Activated CD4-positive, alpha-beta T cell treated with anti-CD3 and anti-CD28 coated beads, Interleukin-10, Interleukin-2, amounts not matched to agents 100 ng/mL and 50 ng/mL, durations not matched to agents 16 hours and 8 hours (primary cell): Measurements from ENCODE around the gene RDM1.

Experiments
- DNase-seq: peaks from one replicate; pipeline ENCODE4 v3.0.0-alpha.2; 2020

The RDM1 gene

DNA sequence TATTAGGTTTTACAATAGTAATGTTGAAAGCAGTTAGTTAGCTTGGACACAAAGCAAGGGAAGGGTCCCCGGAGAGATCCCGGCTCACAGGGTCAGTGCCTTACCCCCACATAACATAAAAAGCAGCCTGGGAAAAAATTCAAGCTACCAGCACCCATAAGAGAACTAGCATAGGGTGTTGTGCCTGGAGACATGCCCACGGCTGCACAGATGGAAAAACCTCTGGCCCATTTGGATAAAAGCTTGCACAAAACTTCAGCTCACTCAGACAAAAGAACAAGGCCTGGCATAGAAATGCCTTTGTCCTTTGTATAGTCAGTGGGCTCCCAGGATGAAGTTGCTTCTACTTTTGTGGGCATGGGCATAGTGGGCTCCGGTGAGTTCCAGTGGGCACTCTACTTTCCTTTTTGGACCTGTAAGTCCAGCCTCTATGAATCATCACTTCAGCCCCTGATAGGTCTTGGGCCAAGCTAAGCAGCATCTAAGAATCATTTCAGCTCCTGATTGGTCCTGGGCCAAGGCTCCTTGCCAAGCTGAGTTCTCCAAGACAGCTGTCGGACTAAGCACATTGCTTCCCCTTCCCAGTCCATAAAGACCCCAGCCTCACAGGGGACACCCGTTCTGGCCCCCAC, 1.3 kb upstream of the RDM1 start:
- DNase-seq: no peak

DNA sequence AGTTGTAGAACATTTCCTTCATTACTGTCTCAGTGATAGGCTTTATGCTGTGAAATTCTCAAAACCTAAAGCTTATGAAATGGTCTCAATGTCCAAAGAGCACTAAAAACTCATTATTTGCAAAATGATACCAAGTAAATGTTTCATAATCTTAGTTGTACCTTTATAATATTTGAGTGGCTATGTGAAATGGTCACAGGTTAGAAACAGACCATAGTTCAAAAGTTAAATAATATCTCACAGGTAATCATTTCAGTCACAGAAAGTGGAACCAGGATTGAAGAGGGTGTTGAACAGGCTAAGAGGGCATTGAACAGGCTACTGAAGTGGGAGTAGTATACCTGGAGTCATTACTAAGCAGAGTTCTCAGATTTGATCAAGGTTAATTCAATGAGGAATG, 2.9 kb downstream of the RDM1 start:
- no peak for DNase-seq

DNA sequence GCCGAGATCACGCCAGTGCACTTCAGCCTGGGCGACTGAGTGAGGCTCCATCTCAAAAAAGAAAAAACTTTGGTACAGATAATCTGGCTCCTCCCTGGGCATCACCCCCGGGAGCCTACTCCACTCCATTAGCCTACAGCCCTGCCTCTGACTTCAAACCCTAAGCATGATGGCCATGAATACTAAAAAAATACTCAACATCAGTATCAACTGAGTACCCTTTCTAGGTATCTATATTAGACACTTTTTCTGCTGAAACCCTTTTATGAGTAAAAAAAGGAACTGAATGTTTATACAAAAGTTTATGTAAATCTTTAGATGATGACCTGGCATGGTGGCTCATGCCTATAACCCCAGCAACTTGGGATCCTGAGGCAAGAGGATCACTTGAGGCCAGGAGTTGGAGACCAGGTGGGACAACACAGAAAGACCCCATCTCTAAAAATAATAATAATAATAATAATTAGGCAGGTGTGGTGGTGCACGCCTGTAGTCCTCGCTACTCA, 6.9 kb downstream of the RDM1 start:
- DNase-seq: no peak

DNA sequence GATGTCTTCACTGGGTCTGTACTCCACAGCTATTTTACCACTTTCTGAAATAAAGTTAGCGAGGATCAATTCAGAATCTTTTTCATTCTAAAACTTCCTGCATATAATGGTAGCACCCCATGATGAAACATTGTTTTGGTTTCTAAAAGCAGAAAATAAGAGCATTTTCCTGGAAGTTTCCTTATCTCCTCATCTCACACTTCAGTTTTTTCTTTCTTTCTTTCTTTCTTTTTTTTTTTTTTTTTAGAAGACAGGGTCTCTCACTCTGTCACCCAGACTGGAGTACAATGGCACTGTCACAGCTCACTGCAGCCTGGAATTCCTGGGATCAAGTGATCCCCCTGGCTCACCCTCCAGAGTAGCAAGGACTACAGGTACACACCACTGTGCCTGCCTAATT, 10.3 kb downstream of the RDM1 start:
- no peak for DNase-seq

DNA sequence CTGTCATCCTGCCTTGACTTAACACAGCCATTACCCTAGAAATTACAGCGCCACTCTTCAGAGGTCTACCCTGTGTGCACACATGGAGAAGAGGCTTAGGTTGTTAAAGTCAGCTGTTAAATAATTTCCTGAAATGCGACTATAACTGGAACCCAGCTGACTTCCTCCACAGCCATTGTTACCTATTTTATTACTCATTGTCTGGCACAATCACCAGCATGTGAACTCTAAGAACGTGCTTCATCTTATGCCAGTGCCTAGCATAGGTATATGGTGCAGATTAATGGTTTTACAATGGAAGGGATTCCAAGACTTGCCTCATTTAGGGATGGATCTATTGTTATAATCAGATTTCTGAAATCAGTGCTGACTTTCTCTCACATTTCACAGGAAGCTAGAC, 11.9 kb downstream of the RDM1 start:
- DNase-seq: no peak

DNA sequence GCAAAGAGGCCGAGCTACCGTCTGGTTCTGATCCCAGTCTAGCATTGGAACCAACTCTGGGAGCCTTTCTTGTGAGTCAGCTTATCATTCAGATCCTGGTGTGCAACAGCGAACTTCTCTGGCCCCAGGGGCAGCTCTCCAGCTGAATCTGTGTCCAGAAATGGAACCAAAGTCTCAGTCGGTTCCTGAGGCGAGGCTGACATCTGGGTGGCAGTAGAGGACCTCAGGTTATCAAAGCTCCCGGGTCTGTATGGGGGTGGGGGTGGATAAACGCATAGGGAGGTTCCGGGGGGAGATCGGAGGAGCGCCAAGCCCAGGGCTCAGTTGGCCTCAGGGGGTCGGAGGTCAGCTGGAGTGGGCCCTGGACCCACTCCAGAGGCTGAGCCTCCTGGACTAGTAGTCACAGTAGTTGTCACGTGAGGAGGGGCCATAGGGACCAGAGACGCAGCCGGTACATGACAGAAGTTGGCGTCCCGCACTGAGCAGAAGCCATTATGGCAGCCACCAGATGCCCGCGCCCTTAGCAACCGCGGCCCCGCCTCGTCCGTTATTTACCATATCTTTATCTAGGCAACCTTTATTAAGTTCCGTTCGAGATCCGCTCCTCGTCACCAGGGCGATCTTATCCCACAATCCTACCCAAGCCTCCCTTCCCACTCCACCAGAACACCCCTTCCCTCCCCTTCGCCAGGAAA, 12.9 kb downstream of the RDM1 start:
- no peak for DNase-seq

DNA sequence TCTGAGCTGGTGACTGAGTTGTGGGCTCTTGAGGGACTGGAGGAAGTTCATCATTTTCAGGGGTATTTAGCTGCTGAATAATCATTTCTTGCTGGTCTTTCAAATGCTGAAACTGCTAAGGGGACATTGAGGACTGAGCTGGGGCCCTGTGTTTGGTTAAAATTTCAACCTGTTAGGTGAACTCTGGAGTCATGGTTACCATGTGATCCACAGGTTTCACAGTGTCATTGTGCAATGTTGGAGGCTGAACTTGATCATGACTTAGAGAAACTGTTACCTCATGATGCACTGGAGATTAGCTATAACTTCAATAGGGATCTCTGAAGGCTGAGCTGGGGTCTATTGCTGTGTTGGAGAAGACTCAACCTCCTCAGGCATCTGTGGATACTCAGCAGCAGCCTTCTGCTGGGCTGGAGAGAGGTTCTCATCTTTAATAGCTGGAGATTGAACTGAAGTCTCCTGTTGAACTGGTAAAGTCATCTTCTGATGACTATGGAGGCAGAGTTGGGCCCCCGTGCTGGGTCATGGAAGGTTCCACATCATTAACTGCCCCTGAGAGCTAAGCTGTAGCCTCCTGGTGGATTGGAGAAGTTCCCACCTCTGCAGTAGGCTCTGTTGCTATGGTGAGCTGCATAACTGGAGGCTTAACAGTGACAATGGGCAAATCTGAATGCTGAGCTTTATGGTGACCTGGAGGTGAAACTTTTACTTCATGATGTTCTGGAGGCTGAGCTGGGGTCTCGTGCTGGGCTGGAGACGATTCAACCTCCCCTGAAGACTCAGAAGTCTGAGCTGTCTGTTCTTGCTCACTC, 15.2 kb downstream of the RDM1 start:
- DNase-seq: no peak

DNA sequence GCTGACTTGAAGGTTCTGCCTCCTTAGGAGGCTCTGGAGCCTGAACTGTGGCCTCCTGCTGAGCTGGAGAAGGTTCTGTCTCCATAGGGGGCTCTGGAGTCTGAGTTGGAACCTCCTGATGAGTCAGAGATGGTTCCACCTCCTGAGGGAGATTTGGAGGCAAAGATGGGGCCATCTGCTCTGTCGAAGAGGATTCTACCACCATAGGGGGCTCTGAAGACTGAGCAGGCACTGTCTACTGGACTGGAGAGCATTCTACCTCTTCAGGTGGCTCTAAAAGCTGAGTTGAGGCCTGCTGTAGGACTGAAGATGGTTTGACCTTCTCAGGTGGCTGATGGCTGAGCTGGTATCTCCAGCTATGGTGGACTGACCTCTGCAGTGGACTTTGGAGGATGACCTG, 16.2 kb downstream of the RDM1 start:
- DNase-seq: no peak

DNA sequence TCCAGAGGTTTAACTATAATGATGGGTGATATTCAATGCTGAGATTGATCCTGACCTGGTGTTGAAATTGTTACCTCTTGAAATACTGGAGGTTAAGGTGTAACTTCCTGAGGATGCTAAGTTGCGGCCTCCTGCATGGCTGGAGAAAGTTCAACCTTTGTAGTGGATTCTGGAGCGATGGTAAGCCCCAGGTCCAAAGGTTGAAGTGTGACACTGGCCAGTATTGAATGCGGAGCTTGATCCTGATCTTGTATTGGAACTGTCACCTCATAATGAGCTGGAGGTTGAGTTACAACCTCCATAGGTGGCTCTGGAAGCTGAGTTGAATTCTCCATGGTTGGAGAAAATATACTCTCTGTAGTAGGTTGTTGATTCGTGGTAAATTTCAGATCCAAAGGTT, 17.0 kb downstream of the RDM1 start:
- no peak for DNase-seq

DNA sequence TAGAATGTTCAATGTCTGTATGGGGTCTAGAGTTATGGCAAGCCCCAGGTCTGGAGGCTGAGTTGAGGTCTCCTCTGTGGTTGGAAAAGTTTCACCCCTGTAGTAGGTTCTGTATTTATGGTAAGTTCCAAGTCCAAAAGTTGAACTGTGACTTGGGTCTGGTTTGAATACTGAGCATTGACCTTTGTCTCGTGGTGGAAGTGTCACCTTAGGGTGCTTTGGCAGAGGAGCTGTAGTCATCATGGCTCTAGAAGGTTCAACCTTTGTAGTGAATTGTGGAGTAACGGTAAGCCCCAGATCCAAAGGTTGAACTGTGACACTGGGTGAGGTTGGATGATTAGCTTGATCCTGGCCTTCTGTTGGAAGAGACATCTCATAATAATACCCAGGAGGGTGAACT, 17.6 kb downstream of the RDM1 start:
- no peak for DNase-seq

DNA sequence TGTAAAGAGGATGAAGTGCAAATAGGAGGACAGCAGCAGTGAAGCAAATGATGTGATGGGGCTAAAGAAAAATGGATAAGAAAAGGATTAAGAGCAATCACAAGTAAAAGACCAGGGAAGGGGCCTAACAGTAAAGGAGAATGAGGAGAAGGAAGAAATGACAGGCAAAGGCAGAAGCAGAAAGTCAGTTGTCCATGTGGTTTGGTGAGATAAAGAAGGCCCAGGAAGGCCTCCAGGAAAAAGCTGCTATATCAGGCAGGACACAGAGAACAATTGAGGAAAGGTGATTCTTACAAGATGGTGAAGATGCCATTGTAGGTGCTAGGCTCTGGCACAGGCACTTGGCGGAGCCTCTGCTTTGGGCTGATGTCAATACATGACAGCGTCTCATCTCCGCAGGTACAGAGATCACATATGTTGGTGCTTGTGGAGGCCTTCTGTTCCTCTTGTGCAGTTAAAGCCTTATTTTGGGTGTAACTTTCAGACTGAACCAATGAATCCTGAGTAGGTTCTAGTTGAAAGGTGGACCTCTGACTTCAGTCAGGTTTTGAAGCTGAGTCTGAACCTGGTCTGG, 18.1 kb downstream of the RDM1 start:
- no peak for DNase-seq

DNA sequence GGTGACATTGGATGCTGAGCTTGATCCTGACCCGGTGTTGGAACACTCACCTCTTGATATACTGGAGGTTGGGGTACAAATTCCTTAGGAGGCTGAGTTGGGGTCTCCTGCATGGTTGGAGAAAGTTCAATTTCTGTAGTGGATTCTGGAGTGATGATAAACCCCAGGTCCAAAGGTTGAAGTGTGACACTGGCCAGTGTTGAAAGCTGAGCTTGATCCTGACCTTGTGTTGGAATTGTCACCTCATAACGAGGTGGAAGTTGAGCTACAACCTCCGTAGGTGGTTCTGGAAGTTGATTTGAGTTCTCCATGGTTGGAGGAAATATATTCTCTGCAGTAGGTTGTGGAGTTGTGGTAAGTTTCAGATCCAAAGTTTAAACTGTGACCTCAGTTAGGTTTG, 21.2 kb downstream of the RDM1 start:
- no peak for DNase-seq

DNA sequence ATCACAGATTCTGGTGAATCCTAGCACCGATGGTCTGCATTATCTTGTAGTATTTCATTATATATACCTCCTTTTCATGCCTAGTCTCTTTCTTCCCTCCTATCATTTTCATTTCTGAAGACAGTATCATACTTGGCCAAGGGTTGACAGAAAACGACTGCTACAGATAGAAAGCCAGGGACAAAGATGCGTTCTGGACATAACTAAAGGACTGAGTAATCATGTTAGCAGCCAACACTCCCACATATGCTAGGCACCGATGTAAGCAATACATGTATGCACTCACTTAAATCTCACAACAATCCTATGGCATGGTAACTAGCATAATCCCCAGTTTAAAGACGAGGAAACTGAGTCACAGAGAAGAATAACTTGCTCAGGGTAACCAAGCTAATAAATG, 22.9 kb downstream of the RDM1 start:
- no peak for DNase-seq

DNA sequence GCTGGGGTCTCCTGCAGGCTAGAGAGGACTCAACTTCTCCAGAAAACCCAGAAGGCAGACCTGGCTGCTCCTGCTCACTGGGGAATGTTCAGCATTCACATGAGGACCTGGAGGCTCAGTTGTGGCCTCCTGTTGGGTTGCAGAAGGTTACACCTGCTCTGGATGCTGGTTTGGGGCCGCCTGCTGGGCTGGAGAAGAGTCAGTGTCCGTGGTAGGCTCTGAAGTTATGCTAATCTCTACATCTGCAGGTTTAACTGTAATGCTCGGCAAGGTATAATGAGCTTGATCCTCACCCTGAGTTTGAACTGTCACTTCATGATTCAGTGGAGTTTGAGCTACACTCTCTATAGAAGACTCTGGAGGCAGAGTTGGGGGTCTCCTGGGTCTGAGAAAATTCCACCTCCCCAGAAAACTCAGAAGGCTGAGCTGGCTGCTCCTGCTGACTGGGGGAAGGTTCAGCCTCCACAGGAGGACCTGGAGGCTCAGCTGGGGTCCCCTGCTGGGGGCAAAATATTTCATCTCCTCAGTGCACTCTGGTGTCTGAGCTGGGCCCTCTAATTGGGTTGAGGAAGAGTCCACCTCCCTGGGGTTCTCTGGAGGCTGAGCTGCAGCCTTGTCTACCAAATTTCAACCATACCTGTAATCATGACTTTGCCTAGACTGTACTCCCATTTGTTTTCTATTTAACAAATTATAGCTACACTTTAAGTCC, 23.5 kb downstream of the RDM1 start:
- DNase-seq: no peak

DNA sequence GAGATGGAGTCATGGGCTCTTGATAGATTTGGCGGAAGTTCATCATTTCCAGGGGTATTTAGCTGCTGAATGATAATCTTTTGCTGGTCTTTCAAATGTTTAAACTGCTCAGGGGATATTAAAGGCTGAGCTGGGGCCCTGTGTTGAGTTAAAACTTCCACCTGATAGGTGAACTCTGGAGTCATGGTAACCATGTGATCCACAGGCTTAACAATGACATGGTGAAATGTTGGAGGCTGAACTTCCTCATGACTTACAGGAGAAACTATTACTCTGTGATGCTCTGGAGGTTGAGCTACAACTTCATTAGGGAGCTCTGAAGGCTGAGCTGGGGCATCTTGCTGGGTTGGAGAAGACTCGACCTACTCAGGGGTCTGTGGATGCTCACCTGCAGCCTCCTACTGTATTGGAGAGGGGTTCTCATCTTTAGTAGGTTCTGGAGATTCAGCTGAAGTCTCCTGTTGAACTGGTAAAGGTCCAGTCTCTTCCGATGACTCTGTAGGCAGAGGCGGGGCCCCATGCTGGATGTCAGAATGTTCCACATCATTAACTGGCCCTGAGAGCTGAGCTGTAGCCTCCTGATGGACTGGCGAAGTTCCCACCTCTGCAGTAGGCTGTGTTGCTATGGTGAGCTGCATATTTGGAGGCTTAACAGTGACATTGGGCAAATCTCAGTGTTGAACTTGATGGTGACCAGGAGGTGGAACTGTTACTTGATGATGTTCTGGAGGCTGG, 24.2 kb downstream of the RDM1 start:
- no peak for DNase-seq

DNA sequence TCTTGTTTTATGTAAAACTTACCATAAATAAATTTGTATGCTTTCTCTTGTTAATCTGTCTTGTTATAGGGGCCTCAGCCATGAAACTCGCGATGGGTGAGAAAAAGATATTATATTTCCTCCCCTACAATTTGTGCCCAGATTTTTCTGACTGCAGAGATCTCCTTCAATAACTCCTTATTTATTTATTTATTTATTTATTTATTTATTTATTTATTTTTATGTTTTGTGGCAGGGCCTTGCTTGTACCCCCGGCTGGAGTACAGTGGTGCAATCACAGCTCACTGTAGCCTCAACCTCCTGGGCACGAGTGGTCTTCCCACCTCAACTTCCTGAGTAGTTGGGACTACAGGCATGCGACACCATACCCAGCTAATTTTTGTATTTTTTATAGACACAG, 27.1 kb downstream of the RDM1 start:
- DNase-seq: no peak

DNA sequence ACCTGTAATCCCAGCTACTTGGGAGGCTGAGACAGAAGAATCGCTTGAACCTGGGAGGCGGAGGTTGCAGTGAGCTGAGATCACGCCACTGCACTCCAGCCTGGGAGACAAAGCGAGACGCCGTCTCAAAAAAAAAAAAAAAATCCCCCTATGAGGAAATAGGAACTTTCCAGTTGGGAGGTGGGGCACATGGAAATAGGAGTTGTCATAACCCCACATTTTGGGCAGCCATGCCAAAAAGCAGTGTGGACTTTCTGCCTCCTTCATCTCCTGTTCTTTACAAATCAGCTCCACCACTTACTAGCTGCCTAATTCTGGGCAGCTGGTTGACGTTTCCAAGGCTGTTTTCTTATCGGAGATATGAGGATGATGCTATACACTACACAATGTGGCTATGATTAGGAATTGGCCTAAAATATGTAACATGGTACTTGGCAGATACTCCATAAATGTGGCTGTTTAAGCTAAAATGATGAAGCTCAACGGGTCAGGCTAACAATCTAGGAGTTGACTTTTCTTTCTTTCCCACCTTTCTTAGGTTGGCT, 28.9 kb downstream of the RDM1 start:
- DNase-seq: no peak

DNA sequence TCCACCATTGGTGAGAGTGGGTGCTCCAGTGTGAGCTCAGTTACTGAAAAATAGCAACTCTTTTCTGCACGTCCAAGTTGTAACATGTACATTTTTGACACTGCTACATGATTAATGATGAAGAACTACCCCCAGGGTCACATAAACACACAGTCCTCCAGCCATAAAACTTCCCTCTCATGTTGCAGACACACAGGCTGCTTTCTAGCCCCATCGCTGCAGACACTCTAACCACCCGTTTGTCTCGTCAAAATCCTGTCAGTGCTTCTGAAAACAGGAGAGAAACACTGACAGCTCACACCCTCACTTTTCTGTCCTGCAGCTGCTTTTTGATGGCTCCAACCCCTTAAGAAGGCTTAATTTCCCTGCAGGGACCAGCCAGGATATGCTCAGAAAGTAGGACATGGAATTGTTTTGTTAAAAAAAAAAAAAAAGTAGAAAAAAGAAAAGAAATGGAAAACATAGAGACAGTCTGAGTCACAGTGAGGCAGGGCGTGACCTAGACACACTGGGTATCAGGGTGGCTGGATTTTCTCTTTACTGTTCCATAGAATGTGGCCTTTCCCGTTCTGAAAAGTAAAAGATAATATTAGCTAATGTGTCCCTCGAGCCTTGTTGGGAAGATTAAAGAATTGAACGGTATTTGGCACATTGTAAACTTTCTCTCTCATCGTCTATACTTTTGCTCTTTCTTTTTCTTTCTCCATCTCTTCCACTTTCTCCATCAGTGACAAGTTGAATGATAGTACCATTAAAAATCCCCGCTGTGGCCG, 29.7 kb downstream of the RDM1 start:
- no peak for DNase-seq

DNA sequence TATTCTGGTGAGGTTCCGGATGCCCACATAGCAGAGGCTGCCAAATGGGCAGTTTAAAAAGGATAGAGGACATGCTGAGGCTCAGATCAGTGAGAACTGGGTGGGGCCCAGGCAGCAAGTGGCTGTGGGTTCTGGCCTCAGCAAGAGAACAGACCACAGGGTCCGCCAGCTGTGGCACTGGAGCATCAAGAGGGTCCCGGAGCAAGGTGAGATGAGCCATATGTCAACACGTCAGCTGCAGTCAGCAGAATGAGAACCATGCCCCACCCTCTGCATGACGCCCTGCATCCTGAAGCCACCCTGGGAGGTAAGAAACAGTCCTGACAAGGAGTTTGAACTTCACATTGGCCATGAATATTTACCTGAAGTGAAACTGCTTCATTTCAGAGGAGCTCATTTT, 30.3 kb downstream of the RDM1 start:
- DNase-seq: no peak

DNA sequence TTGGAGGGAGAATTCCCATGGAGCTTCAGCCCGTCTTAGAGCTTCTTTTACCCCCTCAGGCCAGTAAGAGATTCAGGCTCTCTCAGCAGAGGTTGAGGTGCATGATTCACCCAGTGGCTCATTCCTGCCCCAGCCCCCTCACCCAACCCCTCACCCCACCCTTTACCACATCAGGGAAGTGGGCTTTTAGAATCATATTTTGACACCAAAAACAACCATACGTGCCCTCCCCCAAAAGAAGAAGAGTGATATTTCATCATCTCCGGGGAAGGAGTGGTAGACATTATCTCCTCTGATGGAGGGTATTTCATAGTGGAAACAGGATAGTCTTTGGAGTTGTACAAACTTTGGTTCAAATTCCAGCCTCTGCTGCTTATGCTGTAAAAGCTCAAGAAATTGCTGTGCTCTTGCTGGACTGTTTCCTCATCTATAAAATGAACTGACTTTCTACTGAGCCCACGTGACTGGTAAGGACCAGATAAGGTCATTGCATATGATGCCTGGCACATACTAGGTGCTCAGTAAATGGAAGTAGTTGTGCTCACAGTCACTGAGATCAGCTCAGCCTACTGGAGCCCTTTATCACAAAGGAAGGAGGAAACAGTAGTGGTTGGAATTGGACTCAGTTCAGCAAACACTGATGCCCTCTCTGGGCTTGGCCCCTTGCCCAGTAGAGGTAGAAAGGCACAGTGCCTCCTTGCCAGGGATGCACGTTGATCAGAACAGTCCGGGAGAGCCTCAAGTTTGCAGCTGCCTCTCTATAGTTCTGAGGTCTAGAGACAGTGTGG, 32.1 kb downstream of the RDM1 start:
- DNase-seq: peak; percentile 74
